ENCODE results near the gene FBXL12. TPM values are rescaled to one million over a fixed set of nuclear protein-coding genes. Genes with fewer than 3 reads are reported as not detected.

Gene FBXL12
- total RNA-seq, 4 donors from 2014 or later: 12.6 to 25.6 (median 18.8) TPM

- TF ChIP-seq, protein P1, sequence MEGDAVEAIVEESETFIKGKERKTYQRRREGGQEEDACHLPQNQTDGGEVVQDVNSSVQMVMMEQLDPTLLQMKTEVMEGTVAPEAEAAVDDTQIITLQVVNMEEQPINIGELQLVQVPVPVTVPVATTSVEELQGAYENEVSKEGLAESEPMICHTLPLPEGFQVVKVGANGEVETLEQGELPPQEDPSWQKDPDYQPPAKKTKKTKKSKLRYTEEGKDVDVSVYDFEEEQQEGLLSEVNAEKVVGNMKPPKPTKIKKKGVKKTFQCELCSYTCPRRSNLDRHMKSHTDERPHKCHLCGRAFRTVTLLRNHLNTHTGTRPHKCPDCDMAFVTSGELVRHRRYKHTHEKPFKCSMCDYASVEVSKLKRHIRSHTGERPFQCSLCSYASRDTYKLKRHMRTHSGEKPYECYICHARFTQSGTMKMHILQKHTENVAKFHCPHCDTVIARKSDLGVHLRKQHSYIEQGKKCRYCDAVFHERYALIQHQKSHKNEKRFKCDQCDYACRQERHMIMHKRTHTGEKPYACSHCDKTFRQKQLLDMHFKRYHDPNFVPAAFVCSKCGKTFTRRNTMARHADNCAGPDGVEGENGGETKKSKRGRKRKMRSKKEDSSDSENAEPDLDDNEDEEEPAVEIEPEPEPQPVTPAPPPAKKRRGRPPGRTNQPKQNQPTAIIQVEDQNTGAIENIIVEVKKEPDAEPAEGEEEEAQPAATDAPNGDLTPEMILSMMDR (IDR thresholded peaks at IDR 0.05; ENCODE audit: low read depth): no peak
Observed at GRCh38 chr19:9848060-9848459, 29.2 kb upstream of the FBXL12 start.

- TF ChIP-seq, protein P1 (IDR thresholded peaks at IDR 0.05; ENCODE audit: low read depth): no peak
Observed at GRCh38 chr19:9847087-9847671, 28.3 kb upstream of the FBXL12 start.

DNA sequence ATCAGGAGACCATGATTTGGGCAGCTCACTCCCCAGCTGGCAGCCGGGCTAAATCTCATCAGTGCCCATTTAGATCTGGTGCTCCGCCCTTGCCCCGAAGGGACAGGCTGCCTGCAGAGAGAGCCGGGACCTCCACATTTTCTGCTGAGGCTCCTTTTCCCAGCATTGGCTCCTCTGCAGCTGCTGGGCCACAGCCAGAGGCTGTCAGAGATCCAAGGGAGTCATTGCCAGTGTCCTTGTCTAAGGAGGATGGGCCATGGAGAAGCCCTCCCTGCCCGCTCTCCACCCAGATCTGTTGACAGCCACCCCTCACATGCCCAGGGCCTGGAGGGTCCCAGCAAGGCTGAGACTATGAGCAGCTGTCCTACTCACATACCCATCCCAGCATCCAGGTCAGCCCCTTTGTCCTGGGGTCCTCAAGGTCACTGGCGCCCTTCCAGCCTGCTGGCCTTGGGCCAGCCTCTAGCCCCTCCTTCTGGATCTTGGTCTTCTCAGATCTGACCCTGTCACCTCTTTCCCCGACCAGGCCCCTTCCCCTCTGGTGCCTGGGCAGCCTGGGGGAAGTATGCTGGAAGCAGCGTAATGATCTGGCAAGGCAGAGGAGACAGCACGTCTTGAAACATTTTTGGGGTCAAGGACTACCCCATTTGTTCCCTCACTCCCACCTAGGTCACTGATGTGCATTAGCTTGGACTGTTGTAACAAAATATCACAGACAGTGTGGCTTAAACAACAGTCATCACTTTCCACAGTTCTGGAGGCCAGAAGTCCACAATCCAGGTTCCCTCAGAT is 24.2 kb upstream of the FBXL12 start:
- TF ChIP-seq, protein P1 (IDR thresholded peaks at IDR 0.05; ENCODE audit: low read depth): no peak

GRCh38 chr19:9839415-9839814 is 20.5 kb upstream of the FBXL12 start:
- TF ChIP-seq, protein P1 (IDR thresholded peaks at IDR 0.05; ENCODE audit: low read depth): no peak

DNA sequence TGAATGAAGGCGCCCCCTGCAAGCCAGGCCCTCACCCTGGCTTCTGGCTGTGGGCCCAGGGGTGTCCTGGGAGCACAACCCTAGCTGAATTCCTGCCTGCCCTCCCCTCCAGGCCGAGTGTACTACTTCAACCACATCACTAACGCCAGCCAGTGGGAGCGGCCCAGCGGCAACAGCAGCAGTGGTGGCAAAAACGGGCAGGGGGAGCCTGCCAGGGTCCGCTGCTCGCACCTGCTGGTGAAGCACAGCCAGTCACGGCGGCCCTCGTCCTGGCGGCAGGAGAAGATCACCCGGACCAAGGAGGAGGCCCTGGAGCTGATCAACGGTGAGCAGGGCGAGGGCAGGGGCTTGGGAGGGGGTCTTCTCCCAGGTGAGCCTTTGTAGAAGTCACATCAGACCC is 19.4 kb upstream of the FBXL12 start:
- TF ChIP-seq, protein P1 (IDR thresholded peaks at IDR 0.05; ENCODE audit: low read depth): no peak

DNA sequence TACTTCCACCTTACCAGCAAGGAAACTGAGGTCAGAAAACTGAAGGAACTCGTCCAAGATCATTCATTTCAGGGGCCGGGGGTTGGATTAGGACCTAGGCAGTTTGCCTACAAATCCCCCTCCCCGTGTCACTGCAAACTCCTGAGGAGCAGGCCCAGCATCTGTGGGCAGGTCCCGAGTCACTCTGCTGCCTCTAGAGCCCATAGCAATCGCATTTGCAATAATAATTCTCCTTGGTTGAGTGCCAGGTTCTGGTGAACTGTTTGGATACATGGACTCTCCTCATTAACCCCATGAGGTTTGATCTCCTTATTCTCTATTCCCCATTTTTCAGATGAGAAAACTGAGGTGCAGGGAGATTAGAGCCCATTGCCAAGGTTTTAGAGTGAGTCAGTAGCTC is 17.1 kb upstream of the FBXL12 start:
- TF ChIP-seq, protein P1 (IDR thresholded peaks at IDR 0.05; ENCODE audit: low read depth): no peak

DNA sequence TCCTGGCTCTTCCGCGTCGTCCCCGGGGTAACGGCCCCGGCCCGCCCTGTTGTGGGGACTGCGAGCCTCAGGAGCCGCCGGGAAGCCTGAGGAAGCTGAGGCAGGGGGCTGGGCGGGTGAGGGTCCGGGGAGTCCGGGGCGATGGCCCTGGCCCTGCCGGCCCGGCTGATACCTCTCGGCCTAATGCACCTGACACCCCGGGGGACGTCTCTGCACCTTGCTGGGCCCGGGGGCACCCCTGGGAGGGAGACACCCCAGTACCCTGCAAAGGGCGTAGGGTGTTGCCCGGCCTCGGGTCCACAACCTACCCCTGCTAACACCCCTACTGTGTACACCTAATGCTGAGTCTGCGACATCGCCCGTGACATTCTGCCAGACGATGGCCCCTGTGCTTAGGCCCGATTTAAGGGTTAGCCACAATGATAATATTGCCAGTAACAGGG is 16.6 kb upstream of the FBXL12 start:
- TF ChIP-seq, protein P1 (IDR thresholded peaks at IDR 0.05; ENCODE audit: low read depth): no peak

Measured in subcutaneous adipose tissue (tissue), 4 donors.